Astrocyte of the hippocampus (primary cell): ENCODE measurements around the gene BTF3.

Source experiments
- DNase-seq: peaks from one replicate; pipeline ENCODE4 v3.0.0; 2011; ENCODE audit warnings: low read depth, low spot score

Gene BTF3

GRCh38 chr5:73522989-73523388 is 24.7 kb downstream of the BTF3 start:
- DNase-seq, result no peak

- no peak for DNase-seq
Measured at GRCh38 chr5:73523861-73524260, 25.6 kb downstream of the BTF3 start.

- no peak for DNase-seq
Measured at GRCh38 chr5:73525606-73526203, 27.5 kb downstream of the BTF3 start.

- DNase-seq, result no peak
Measured at GRCh38 chr5:73528248-73528647, 30.0 kb downstream of the BTF3 start.

- no peak for DNase-seq
Measured at GRCh38 chr5:73529081-73529480, 30.8 kb downstream of the BTF3 start.

GRCh38 chr5:73531356-73531755 is 33.1 kb downstream of the BTF3 start:
- peak; percentile 36 for DNase-seq

GRCh38 chr5:73532195-73532594 is 34.0 kb downstream of the BTF3 start:
- no peak for DNase-seq

- peak; percentile 42 for DNase-seq
Measured at GRCh38 chr5:73534011-73534644, 35.9 kb downstream of the BTF3 start.

- no peak for DNase-seq
Measured at GRCh38 chr5:73534971-73535370, 36.7 kb downstream of the BTF3 start.

- DNase-seq, result no peak
Measured at GRCh38 chr5:73539730-73540129, 41.5 kb downstream of the BTF3 start.

- peak; percentile 77 for DNase-seq
Measured at GRCh38 chr5:73540192-73540591, 42.0 kb downstream of the BTF3 start.

GRCh38 chr5:73542020-73542419 is 43.8 kb downstream of the BTF3 start:
- peak; percentile 77 for DNase-seq

- DNase-seq, result no peak
Measured at GRCh38 chr5:73544429-73545402, 46.5 kb downstream of the BTF3 start.

- no peak for DNase-seq
Measured at GRCh38 chr5:73545403-73545779, 47.1 kb downstream of the BTF3 start.

- no peak for DNase-seq
Measured at GRCh38 chr5:73550016-73550415, 51.8 kb downstream of the BTF3 start.

GRCh38 chr5:73552642-73553041 is 54.4 kb downstream of the BTF3 start:
- no peak for DNase-seq
